ENCODE measurements around the gene NKAP.
A peak's percentile ranks its signal among the peaks of the same experiment; 100 is the strongest.

DNA sequence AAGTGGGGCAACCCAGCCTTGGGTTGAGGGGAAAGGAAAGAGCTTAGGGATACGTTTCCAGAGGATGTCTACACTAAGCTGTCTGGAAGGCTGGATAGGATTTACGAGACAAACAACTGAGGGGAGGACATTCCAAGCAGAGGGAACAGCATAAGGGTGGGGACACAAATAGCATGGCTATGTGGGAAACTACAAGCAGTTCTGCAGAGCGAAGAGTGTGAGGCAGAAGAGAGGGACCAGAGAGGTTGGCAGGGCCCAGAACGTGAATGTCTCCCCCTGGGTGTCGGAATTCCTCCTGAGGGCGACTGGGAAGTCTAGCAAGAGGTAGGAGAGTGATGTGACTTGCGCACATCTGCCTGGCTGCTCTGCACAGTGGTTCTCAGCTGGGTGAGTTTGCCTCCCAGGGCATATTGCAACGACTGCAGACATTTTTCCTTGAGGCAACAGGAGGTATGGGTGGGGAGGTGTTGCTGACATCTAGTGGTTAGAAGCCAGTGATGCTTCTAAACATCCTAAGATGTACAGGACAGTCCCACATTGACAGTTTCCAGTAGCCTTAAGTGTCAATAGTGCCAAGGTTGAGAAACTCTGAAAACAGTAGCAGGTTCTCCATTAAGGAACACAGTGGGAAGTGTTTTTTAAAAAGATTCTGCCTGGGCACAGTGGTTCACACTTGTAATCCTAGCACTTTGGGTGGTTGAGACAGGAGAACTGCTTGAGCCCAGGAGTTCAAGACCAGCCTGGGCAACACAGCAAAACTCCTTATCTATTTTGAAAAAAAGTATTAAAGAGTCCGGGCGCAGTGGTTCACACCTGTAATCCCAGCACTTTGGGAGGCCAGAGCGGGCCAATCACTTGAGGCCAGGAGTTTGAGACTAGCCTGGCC lies 62.8 kb downstream of the NKAP start:
- no peak for TF ChIP-seq POLR2AphosphoS5 (IDR thresholded peaks at IDR 0.05; ENCODE audit: low read depth)
- no peak for TF ChIP-seq CREB1 (CRISPR knock-in tag; IDR thresholded peaks at IDR 0.05; ENCODE audit: low read depth)
- TF ChIP-seq, protein P1, sequence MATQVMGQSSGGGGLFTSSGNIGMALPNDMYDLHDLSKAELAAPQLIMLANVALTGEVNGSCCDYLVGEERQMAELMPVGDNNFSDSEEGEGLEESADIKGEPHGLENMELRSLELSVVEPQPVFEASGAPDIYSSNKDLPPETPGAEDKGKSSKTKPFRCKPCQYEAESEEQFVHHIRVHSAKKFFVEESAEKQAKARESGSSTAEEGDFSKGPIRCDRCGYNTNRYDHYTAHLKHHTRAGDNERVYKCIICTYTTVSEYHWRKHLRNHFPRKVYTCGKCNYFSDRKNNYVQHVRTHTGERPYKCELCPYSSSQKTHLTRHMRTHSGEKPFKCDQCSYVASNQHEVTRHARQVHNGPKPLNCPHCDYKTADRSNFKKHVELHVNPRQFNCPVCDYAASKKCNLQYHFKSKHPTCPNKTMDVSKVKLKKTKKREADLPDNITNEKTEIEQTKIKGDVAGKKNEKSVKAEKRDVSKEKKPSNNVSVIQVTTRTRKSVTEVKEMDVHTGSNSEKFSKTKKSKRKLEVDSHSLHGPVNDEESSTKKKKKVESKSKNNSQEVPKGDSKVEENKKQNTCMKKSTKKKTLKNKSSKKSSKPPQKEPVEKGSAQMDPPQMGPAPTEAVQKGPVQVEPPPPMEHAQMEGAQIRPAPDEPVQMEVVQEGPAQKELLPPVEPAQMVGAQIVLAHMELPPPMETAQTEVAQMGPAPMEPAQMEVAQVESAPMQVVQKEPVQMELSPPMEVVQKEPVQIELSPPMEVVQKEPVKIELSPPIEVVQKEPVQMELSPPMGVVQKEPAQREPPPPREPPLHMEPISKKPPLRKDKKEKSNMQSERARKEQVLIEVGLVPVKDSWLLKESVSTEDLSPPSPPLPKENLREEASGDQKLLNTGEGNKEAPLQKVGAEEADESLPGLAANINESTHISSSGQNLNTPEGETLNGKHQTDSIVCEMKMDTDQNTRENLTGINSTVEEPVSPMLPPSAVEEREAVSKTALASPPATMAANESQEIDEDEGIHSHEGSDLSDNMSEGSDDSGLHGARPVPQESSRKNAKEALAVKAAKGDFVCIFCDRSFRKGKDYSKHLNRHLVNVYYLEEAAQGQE (IDR thresholded peaks at IDR 0.05; ENCODE audit: unreplicated experiment) = no peak
- TF ChIP-seq, protein P2, sequence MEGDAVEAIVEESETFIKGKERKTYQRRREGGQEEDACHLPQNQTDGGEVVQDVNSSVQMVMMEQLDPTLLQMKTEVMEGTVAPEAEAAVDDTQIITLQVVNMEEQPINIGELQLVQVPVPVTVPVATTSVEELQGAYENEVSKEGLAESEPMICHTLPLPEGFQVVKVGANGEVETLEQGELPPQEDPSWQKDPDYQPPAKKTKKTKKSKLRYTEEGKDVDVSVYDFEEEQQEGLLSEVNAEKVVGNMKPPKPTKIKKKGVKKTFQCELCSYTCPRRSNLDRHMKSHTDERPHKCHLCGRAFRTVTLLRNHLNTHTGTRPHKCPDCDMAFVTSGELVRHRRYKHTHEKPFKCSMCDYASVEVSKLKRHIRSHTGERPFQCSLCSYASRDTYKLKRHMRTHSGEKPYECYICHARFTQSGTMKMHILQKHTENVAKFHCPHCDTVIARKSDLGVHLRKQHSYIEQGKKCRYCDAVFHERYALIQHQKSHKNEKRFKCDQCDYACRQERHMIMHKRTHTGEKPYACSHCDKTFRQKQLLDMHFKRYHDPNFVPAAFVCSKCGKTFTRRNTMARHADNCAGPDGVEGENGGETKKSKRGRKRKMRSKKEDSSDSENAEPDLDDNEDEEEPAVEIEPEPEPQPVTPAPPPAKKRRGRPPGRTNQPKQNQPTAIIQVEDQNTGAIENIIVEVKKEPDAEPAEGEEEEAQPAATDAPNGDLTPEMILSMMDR (conservative IDR thresholded peaks at IDR 0.05; ENCODE audit: low read depth in 2 of 2) = peak; percentile 52 to 74
- no peak for TF ChIP-seq EZH2 (IDR thresholded peaks at IDR 0.05; ENCODE audit: low read depth, unreplicated experiment)
- no peak for TF ChIP-seq EZH2phosphoT487 (IDR thresholded peaks at IDR 0.05; ENCODE audit: unreplicated experiment)
- no peak for TF ChIP-seq JUNB (IDR thresholded peaks at IDR 0.05; ENCODE audit: unreplicated experiment)
- TF ChIP-seq, protein P3, sequence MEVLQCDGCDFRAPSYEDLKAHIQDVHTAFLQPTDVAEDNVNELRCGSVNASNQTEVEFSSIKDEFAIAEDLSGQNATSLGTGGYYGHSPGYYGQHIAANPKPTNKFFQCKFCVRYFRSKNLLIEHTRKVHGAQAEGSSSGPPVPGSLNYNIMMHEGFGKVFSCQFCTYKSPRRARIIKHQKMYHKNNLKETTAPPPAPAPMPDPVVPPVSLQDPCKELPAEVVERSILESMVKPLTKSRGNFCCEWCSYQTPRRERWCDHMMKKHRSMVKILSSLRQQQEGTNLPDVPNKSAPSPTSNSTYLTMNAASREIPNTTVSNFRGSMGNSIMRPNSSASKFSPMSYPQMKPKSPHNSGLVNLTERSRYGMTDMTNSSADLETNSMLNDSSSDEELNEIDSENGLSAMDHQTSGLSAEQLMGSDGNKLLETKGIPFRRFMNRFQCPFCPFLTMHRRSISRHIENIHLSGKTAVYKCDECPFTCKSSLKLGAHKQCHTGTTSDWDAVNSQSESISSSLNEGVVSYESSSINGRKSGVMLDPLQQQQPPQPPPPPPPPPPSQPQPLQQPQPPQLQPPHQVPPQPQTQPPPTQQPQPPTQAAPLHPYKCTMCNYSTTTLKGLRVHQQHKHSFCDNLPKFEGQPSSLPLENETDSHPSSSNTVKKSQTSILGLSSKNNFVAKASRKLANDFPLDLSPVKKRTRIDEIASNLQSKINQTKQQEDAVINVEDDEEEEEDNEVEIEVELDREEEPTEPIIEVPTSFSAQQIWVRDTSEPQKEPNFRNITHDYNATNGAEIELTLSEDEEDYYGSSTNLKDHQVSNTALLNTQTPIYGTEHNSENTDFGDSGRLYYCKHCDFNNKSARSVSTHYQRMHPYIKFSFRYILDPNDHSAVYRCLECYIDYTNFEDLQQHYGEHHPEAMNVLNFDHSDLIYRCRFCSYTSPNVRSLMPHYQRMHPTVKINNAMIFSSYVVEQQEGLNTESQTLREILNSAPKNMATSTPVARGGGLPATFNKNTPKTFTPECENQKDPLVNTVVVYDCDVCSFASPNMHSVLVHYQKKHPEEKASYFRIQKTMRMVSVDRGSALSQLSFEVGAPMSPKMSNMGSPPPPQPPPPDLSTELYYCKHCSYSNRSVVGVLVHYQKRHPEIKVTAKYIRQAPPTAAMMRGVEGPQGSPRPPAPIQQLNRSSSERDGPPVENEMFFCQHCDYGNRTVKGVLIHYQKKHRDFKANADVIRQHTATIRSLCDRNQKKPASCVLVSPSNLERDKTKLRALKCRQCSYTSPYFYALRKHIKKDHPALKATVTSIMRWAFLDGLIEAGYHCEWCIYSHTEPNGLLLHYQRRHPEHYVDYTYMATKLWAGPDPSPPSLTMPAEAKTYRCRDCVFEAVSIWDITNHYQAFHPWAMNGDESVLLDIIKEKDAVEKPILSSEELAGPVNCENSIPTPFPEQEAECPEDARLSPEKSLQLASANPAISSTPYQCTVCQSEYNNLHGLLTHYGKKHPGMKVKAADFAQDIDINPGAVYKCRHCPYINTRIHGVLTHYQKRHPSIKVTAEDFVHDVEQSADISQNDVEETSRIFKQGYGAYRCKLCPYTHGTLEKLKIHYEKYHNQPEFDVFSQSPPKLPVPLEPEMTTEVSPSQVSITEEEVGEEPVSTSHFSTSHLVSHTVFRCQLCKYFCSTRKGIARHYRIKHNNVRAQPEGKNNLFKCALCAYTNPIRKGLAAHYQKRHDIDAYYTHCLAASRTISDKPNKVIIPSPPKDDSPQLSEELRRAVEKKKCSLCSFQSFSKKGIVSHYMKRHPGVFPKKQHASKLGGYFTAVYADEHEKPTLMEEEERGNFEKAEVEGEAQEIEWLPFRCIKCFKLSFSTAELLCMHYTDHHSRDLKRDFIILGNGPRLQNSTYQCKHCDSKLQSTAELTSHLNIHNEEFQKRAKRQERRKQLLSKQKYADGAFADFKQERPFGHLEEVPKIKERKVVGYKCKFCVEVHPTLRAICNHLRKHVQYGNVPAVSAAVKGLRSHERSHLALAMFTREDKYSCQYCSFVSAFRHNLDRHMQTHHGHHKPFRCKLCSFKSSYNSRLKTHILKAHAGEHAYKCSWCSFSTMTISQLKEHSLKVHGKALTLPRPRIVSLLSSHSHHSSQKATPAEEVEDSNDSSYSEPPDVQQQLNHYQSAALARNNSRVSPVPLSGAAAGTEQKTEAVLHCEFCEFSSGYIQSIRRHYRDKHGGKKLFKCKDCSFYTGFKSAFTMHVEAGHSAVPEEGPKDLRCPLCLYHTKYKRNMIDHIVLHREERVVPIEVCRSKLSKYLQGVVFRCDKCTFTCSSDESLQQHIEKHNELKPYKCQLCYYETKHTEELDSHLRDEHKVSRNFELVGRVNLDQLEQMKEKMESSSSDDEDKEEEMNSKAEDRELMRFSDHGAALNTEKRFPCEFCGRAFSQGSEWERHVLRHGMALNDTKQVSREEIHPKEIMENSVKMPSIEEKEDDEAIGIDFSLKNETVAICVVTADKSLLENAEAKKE (CRISPR knock-in tag; IDR thresholded peaks at IDR 0.05) = no peak

Data from GM23338 (cell line).